NCI-H345 (cell line): ENCODE results near the gene RALGAPA2.

Experiments used
- DNase-seq: peaks from one replicate; lab custom pipeline; 2025; lab: John Stamatoyannopoulos, UW

The RALGAPA2 gene

DNA sequence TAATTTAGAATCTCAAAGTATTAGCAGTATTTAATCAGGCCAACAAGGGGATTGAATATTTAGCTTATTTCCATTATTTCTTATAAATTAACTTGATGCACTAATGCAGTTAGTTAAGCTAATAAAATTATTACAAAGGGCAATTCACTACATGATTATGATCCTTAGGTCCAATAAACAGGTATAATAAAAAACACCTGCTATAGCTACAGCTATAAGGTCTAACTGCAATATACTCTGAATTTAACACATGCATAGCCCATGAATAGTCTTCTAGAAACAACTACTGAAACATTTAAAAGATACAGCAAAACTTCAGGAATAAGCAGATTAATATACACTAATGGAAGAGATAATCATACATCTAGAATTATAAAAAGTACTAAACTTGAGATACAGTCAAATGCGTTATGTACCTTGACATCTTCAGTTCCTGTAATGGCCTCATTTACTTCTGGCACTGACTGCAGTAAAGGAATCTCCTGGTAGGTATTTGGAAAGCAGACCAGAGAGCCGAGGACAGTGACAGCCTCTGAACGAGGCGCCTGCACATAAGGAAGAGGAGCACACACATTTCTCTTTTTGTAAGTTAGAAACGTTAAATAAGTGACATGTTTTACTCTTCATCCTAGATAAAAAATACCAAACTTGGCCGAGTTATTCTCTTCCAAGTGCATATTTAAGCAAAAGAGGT is 176.1 kb downstream of the RALGAPA2 start:
- DNase-seq: no peak

DNA sequence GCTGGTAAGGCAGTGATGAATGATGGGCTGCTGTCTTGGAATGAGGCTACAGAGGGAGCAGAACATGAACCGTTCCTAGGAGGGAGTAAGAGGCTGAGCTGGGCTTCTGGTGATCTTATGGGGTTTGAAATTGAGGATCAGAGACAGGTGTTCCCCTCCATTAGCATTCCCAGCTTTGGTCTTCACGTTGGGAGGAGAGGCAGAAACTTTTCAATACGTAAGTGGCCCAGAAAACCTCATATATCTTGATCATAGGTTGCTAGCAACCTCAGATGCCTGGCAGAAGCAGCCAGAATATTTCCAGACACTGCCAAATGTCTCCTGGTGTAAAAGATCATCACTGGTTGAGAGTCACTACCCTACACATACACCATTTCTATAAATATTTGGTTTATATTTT is 177.4 kb downstream of the RALGAPA2 start:
- no peak for DNase-seq

DNA sequence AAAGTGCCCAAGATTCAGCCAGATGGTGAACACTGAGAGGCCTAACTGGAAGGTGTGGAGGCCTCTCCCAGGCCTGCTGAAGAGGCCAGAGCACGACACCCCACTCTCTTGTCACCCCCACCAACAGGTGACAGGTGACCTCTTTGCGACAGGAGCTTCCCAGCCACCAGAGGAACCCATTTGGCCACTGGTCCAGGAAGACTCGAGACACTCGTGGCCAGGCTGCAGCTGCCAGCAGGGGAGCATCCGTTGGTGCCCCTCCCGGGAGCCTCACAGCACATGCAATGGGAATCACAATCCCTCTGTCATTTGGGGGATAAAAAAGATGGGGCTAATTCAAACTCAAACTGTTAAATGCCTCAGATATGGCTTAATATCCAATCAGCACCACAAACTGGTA is 181.2 kb downstream of the RALGAPA2 start:
- DNase-seq: no peak

DNA sequence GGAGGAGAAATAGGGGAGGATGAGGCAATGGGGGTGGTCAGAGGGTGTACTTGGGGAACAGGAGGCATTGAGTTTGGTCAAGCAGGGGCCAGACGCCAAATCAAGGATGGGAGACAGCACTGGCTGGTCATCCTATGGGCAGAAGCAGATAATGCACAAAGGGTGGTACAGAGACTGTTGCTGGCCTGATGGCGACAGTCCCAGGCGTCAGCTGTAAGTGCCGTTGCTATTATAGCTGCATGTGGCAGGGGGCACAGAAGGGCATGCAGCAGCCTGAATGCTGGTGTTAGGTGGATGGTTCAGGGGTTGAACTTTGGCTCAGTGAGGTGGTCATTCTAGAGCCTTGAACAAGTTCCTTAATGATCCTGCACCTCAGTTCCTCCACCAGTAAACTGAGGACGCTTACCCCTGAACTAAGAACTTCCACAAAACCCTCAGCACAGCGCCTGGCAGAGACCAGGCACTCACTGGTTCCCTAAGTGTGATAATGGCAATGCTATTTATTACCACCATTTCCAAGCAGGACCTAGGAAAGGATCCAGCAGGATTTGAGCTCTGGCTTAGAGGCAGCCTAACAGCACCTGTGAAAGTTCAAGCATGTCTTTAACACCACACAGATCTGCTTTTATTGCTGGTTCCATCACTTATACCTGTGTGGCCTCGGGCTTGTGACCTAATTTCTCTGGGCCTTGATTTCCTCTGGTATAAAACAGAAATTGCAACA is 181.9 kb downstream of the RALGAPA2 start:
- no peak for DNase-seq

DNA sequence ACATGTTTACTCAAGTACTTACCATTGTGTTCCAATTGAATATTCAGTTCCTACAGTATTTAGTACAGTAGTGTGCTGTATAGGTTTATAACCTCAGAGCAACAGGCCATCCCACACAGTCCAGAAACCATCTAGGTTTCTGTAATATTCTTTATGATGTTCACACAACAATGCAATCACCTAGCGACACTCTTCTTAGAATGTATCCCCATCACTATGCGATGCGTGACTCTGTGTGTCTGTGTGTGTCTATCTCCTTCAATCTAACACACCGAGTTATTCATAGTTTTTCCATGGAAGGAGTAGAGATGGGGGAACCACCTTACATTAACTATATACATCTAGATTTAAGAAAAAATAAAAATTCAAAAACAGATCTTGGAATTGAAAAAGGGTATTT is 182.8 kb downstream of the RALGAPA2 start:
- DNase-seq: no peak

DNA sequence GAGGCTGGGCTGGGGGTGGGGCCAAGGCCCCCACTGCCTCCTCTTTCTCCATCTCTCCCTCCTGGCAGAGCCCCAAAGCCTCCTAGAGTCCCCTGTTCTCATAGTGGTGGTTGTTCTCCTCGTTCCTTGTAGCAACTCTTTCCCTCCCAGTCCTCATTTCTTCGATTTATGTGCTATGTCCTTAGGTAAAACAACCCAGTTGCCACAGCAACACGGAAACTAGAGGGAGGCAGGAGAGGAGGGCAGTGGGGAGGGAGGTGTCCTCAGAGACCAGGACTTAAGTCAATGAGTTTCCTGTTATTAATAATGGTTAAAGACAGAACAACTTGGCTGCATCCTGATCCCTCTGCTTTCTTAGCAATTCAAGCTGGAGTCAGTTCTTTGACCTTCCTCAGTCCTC is 183.6 kb downstream of the RALGAPA2 start:
- no peak for DNase-seq

DNA sequence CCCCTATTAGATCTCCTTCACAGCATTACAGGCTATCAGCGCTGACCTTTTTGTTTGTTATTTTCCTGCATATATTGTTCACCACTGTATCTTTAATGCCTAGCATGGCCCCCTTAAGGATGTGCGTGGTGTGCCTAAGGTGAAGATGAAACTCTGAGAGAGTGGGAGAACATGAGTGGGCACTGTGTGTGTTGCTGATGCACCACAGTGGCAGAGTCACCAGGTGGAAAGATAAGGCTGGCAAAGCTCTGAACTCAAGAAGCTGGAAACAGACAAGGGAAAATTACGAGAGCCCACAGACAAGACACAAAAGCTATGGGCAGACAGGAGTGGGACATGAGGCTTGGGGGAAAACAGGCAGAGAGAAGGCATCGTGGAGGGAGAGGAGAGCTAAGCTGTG is 184.8 kb downstream of the RALGAPA2 start:
- no peak for DNase-seq

DNA sequence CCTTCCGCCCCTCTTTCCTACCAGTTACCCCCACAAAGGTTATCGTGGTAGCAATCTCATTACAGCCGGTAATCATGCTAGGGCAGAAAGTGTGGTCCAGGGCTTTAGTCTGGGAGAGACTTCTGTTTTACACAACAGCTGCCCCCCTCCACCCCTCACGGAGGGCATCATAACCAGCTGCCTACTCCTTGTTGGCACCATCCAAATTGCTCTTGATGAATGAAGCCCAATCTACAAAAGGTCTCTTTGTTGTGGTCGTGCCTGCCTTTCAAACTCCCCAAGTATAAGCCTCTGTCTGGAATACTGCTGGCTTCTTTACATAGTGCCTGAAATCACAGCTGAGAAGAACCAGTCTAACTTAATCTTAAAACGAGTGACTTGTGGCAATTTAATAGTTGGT is 186.7 kb downstream of the RALGAPA2 start:
- DNase-seq: no peak

DNA sequence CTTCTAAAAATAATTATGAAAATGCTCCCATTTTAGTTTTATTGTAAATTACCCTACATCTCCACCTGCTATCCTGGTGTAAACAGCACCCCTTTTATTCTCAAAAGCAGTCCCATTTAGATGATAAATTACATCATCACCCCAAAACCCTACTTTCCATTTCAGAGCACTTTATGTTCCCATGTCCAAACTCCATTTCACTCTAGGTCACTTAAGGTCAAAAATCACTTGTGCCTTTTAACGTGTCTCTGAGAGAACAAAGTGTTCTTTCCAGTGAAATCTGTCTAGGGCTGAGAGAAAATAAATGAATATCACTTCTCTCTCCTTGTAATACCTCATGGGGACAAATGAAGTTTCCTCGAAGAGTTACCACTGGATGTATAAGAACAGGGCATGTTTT is 187.2 kb downstream of the RALGAPA2 start:
- no peak for DNase-seq

DNA sequence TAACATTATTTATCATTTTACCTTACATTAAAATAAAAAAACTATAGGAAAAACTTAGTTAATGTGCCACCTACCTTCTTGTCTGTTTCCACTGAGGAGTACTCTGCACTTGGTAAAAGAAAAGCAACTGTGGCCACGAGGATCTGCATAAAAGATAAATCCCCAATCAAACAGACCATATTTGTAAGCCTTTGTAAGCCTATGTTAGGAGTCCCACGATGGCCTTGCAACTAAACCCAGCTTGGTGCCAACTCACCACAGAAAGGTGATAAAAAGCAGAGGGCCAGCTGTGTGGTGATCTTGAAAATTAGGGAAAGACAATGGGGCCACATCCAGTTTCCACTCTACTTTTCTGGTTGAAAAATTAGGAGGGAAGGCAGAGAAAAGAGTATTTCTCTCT is 187.7 kb downstream of the RALGAPA2 start:
- no peak for DNase-seq

DNA sequence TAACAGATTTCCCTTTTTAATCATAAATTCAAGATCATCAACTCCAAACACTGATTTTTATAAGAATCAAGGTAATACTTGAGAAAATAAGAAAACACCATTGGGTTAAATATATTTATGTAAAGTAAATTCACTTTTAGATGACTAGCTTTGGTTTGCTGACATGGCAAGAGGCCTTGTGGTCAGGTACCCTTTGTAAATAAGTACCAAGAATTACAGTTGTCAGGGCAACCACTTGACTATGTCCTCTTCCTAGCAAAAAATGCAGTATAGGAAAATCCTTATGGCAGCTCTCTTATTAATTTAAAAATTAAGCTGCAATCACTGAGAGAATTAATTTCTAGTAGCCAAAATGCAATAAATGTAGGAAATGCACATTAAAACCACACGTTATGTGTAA is 190.7 kb downstream of the RALGAPA2 start:
- no peak for DNase-seq

DNA sequence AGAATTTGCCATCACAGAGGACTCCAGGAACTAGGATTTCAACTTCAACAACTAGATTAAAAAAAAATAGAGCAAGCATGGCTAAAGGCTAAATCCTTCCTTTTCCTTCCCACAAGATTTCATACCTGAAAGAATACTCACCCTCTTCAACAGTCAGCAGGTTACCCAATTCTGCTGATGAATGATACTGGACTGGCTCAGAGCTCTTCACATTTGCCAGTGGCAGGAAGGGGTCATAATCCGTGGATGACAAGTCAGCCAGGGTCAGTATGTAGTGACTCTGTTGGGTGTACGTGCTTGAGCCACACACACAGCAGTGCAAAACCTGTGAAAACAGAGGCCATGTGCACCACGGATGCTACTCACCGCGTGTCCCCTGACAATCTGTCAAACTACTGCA is 191.7 kb downstream of the RALGAPA2 start:
- DNase-seq: no peak

DNA sequence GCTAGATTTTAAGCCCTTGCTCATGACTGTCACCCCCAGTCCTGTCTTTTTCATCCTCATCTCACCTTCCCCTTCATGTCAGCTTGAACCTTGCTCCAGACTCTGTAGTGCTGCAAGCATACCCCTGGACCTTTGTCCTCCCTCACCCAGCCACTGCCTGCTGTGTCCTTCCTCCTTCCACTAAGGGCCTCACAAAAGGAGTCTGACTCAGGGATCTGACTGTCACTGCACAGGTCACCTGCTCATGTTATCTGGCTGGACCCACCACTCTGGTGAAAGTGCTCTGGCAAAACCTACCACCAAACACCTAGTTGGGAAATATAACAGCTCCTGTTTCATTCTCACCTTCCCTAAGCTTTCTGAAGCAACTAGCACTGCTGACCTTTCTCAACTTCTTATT is 193.2 kb downstream of the RALGAPA2 start:
- no peak for DNase-seq

DNA sequence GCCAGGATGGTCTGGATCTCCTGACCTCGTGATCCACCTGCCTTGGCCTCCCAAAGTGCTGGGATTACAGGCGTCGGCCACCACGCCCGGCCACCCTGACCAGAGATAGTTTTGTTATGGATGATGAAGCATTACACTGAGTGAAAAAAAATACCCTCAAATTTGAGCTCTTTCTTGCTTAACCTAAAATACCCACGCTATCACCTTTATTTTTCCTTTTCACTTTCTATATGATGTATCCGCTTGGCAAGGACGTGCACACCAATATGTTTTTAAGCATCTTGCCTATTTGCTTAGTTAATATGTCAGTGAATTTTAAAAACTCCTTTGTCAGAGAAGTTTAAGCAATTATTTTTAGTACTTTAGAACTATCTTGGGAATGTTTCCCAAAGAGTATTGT is 194.2 kb downstream of the RALGAPA2 start:
- no peak for DNase-seq

DNA sequence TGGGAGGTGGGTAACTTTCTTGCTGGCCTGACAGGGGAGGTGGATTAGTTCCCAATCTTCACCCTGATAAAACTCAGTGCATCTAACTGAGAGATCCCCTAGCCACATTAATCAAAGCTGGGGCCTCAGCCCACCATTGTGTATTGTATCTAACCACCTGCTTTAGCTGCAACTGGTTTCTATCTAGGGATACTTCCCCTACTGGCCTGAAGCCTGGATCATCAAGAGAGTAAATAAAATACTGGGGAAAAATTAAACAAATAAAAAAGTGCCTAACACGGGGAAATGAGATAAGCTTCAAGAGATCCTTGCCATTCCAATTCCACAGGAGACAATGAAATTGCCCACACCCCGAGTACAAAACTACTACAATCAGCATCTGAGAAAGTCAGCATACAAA is 195.1 kb downstream of the RALGAPA2 start:
- no peak for DNase-seq

DNA sequence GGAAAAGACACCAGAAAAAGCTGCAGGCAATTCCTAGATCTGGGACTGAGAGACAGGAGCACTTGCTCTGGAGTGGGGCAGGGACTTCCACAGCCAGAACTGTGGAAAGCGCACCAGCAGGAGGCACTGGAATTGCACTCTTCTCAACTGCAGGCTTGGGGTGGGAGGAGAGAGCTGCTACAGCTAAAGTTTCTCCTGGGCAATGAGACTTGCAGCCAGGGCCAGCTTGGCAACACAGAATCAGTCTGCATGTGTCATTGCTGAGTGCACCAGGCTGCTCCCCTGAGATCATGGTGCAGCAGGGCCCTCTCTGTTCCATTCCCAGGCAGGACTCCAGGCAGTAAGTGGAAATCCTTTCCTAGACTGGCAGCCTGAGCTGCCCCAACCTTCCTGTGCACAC is 198.7 kb downstream of the RALGAPA2 start:
- no peak for DNase-seq

DNA sequence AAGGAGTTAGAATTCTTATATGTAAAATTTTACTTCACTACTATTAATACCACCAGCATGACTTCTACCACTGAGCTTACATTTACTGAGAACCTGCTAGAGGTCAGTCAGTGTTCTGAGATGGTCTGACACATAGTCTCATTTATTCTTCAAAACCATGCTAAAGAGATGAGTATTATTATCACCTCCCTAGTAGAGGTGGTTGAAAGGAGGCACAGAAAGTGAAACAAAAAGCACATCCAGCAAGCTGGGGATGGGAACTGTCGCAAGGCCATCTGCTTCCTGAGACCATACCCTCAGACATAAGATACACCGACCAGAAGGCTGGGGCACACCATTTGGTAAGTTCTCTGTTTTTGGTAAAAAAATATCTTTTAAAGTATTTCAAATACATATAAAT is 206.9 kb downstream of the RALGAPA2 start:
- no peak for DNase-seq

DNA sequence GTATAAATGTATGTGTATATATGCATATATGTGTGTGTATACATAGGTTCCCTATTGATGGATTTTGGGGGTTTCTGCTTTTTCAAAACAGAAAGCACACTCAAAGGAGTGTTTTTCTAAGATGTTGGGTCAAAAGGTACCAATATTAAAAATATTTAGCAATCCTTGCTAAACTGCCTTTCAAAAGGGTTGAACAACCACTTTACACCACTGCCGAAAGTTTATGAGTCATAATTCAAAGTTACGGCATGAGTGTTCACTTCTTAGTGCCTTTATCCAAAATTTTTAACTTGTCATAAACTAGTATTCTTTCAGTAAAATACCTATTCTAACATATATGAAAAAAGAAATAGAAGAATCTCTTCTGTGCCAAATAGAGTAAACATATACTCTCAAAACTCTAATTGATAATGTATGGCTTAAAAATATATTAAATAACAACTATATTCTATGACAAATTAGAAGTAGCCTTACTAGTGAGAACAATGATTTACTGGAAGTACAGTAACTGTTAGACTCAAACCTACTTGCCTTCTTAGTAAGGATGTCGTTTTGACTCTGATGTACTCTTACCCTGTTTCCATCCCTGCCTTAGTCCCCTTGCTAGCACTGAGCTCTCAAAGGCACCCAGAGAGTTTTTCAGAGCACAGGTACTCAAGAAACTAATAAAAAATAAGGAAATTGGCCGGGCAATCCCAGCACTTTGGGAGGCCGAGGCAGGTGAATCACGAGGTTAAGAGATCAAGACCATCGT is 208.5 kb downstream of the RALGAPA2 start:
- DNase-seq: no peak

DNA sequence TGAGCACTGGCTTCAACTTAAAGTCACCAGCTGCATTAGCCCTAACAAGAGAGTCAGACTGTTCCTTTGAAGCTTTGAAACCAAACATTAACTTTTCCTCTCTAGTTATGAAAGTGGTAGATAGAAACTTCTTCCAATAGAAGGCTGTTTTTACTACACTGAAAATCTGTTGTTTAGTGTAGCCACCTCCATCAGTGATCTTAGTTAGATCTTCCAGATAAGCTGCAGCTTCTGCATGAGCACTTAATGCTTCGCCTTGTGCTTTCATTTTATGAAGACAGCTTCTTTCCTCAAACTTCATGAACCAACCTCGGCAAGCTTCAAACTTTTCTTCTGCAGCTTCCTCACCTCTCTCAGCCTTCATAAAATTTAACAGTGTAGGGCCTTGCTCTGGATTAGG is 211.3 kb downstream of the RALGAPA2 start:
- DNase-seq: no peak

DNA sequence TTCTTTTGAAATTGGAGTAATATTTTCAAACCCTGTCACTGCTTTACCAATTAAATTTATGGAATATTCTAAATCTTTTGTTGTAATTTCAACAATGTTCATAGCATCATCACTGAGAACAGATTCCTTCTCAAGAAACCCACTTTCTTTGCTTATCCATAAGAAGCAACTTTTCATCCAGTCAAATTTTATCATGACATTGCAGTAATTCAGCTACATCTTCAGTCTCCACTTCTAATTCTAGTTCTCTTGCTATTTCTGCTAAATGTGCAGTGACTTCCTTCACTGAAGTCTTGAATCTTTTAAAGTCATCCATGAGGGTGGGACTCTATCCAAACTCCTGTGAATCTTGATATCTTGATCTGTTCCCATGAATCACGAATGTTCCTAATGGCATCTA is 212.1 kb downstream of the RALGAPA2 start:
- no peak for DNase-seq

DNA sequence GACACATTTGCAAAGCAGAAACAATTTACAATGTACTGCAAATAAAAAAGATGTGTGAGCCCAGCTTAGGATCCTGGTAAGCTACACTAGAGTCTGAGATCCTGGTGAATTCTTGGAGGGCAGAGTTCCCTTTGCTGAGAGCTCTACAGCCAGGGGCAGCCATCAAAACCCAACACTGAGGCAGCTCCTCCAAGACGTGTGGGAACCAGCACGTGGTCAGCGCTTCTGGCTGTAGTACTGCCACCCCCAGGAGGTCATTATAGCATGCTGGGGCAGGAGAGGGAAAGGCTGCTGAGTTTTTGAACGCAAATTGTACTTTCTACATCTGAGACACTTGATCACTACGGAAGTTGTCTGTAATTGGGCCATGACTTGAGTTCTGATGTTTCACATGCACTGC is 213.0 kb downstream of the RALGAPA2 start:
- DNase-seq: no peak

DNA sequence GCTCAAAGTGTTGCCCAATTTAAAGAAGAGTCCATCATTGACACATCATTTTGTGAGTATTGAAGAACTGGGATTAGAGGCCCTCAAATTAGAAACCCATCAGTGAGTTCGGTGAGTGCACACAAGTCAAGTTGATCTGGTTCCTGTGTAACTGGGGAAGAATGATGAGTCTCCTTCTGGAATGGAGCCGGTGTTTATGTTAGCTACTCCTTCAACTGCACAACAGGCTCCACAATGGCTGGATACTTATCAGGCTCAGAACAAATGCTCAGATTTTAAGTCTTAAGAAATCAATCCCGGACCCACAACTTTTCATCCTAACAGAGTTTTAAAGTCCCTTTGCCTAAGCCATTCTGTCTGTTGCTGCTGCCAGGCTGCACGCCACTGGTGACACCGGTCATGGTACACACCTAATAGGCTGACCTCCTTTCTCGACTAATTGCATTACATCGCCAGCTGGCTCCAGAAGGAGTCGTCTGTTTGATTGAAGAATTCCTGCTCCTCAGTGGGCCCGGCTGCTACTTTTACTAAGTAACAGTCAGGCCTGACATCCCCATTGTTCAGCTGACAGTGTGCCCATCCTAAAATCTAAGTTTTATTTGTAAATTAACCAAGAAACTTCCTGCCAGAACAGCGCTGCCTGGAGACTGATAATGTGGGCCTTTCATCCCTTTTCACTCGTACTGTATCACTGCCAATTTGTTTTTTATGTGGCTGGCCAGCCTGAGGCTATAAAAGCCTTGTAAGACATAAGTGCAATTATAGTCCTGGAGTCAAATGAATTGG is 214.2 kb downstream of the RALGAPA2 start:
- DNase-seq: no peak
